ENCODE measurements around the gene USP4.

The USP4 gene

DNA sequence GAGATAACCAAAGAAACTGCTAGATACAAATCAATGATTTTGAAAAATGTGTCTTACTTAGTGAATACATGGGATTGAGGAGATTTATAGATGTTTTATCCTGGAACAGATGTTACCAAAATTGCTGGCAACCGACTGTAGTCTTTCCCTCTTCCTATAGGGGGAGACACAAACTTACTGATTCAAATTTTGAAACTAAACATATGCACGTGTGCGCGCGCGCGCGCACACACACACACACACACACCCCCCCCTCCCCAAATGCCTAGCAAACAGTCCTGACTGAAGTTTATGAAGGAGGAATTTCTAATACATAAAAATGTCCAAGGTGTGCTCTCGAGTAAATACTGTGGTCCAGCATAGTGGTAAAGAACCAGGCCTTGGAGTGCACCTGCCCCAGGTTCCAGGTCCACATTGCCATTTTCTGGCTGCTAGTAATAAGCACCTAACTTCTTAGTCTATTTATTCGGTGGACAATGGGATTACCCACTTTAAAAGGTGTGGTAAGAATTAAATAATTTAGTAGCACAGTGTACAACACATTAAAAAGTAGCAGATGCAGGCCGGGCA lies 44.3 kb downstream of the USP4 start:
- DNase-seq, result peak; percentile 14

DNA sequence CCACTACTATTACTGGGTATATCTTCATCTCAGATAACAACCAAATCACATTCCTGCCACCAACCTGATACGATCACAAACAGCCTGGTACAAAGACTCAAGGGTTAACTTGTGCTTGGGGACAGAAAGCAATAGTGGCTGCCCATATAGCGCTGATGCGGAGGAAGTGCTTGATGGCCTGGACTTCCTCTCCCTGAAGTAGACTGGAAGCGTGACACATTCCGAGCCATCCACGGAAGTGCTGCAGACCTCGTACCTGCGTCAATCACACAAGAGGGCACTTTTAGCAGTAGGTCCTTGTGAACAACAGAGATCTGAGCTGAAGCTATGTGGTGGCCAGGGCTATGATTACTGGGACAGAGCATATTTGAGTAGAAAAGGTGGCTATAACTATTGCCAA lies 45.5 kb downstream of the USP4 start:
- no peak for DNase-seq

DNA sequence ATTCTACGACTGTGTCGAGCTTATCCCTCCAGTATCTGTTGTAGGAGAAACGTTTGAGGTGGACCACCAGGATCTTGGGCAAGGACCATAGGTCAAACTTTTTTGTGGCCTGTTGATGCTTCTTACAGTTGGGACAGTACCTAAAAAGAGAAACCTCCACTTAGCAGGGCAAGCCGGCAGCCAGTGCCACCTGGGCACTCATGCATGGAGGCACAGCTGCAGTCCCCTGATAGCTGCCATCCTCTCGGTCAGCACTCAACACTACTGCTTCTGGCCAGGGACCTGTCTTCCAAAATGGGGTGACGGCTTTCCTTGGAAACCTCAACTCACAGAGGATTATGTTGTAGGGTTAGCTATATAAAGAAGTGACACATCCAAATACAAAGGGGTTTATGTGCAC lies 55.9 kb downstream of the USP4 start:
- DNase-seq, result no peak

DNA sequence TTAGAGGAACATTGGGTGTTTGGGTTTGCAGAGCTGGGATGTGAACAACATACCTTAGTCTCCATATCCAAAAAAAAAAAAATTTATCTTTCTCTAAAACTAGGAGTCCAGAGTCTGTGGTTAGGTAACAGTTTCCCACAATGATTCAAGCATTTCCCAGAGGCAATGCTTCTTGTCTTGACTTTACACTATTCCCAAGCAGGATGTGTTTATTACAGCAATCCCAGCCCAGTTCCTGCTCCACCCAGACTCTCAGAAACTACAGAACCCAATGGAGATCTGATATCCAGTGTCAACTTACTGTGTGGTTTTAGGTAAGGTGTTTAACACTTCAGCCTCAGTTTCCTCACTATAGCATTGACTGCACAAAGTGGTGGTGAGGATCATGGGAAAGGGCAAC lies 60.5 kb downstream of the USP4 start:
- no peak for DNase-seq

DNA sequence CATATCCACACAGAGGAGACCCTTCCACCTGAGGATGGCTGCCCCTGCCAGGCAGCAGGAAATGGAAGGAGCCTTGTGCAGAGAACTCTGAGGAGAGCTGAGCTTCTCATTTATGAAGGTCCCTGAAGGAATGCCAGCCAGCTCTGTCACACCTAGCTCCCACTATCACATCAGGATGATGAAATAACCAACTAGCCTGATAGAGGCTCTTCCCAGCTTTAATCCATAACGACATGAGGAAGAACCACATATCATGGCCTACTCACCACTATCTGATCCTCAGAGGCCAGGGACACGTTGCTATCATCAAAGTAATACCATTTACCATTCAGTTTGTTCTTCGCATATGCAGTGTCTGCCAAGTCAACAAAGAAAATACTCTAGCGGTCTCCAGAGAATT lies 61.3 kb downstream of the USP4 start:
- DNase-seq, result no peak

DNA sequence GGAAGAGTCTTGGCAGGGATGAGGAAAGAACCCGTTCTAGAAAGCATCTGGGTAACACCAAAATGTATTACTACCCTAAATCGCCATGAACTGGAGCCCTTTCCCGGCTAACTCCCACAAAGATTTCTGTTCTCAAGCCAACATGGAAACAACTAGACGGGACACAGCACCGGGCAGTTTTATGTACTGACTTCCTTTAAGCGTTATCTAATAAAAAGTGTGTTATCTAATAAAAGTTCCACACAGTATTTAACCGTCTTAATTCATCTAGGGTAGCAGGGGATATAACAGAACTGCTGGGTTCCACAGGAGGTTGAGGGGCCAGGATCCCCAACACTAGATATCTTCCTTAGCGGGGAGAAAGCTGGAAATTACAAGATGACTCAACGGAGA lies 62.5 kb downstream of the USP4 start:
- no peak for DNase-seq

DNA sequence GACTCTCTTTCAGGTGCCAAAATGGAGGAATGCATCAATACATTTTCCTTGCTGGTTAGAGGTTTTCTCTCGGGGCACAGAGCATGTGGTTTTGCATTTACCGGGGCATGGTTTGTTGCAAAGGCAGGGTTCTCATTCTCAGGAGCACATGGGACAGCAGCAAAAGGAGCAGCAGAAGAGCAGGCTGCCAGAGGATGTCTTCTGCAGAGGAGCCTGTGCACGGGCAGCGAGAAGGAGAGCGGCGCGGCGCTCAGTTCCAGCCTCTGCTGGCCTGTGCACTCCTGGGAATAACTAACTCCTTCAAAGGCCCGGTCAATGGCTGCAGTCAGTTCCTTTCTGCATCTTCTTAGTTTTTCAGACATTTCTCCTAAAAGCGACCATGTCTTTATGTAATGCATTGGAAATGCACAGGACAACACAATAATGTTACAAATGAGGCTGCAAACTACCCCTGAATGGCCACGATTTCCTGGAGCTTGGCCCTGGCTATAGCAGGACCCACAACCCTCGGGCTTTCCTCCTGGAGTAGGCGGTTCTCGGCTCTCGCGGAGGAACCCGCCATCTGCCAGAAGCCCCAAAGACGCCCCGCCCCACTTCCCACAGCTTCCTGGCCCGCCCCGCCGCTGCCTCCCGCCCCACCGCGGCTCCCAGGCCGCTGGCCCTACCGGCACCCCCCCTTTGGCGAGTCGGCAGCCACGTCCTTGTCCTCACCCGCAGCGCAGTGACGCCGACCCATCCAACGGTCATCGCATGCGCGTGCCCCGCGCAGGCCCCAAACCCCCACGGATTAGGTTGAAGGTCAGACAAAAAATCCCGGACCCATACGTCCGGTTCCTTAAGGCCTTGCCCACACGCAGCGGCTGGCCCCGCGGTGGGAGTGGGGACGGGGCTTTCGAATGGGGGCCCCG lies 63.1 kb downstream of the USP4 start, which contains the start of gene C3orf62:
Gene C3orf62 (minus strand): TSS at position 758 of the 908 bp plus-strand sequence. CDS start 360 bp downstream, at position 398.
- DNase-seq, result peak; percentile 64

DNA sequence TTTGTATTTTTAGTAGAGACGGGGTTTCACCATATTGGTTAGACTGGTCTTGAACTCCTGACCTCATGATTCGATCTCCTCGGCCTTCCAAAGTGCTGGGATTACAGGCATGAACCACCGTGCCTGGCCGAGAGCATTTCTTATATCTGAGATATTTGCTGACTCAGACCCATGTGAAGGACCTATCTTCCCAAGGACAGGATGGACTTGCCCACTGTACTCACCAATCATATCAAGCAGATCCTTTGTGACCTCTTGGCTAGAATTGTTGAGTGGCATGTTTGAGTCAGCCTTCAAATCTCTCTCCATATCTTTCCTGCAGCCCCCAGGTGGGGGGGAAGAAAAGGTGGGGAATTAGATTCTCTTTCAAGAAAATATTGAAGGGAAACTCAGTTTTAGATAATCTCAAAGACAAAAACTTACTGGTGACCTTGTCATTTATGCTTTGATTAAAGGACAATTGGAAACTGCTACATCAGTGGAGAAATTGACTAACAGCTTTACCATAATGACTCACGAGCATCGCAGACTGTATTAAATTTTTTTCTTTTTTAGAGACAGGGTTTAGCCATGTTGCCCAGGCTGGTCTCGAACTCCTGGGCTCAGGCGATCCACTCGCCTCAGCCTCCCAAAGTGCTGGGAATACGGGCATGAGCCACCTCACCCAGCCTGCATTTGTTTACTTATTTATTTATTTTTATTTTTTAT lies 65.9 kb downstream of the USP4 start:
- no peak for DNase-seq

DNA sequence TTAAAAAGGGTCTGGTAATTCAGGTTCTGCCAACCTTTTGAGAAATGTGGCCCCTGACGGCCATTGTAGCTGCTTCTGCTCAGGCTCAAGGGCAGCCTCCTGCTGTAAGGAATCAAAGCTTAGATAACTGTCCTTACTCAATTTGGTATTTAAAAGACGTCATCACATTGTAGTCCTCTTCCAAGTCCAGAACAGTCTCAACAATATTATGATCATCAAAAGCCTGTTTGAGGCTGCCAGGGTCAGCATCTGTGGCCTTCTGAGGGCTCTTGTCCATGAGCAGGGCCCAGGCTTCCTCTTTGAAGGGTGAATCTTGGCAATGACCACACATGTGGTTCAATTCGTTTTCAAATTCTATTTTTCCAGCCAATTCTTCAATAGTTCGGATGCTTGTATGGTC lies 68.8 kb downstream of the USP4 start:
- no peak for DNase-seq

DNA sequence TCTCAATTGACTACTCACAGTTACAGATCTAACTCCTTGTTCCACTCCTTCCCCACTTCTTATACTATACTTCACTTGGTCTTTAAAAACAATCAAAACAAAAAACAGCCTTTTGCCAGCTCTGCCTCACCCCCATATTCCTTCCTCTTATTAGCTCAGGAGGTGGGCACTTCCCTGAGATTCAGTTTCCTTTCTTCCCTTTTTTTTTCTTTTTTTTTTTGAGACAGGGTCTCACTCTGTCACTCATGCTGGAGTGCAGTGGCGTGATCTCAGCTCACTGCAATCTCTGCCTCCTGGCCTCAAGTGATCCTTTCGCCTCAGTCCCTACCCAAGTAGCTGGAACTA lies 69.7 kb downstream of the USP4 start:
- DNase-seq, result no peak

DNA sequence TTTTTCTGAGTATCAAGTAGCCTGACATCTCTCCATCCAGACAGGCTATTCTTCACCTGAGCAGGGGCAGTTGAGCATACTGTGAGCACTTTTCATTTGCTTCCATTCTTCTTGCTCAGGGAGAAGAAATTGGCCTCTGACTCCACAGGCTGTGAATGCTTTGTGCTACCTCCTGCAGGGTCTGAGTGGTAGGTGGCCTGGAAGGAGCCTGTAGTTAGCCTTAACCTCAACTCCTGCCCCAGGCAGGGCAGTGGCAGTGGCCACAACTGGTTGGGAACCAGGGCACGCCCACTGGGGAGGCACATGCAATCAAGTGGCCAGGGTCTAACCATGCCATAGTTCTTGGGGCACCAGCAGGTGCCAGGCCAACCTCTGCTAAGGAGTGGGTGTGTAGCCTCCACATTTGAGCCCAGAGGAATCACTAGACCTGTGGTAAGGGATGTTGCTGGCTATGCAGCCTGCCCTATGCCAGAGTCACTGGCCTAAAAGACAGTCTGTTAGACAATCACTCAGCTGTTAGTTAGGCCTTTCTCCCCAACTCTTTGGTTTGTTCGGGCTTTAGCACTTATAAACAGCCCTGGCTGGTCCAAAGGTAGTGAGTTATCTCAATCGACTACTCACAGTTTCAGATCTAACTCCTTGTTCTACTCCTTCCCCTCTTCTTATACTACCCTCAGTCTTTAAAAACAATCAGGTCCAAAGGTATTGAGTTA lies 70.3 kb downstream of the USP4 start:
- DNase-seq, result no peak

DNA sequence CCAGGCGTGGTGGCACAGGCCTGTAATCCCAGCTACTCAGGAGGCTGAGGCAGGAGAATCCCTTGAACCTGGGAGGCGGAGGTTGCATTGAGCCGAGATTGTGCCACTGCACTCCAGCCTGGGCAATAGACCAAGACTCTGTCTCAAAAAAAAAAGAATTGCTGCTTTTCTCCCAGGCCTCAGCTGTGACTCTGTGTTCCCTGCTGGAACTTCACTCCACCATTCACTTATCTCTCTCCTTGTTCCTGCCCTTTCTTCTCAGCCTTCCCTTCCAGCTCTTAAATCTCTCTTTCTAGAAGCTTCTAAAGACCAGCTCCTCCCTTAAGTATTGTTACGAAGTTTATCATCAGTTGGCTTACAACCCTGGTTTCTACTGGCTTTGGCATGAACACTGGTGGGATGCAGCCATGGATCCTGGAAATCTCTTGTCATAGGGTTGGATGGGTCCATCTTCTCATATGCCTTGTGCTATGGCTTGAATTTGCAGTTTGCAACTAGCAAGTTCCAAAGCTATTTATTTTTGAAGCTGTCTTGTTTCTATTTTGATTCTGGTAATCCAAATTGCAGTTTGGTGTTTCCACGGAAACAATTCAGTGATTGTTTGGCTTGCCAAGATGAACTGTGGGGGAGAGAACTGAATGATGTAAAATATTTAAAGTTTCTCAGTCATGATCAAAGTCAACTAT lies 73.3 kb downstream of the USP4 start:
- no peak for DNase-seq

DNA sequence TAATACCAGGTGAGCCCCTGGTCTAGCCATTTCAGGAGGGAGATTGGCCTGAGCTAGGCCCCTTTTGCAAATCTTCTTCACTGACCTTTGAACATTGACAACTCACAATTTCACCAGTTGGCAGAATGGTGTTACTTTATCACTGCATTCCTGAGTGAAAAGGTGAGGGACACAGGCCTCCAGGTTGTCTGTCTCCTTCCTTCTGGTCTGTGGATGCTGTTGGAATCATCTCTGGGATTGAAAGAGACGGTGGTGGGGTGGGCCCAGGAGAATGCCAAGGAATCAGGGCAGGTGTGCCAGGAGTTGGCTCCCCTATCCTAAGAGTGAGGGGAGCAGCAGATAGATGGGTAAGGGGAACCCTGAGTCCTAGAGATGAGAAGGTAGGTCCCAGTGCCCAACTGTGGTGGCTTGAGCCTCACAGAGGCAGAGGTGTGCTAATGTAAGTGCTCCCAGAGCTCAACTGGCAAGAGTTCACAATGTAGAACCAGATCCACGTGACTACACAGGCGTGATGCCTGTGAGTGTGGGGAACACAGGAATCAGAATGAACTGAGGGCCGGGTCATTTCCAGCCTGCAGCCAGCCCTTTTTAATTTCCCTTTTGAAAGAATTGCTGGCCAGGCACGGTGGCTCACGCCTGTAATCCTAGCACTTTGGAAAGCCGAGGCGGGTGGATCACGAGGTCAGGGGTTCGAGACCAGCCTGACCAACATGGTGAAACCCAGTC lies 74.0 kb downstream of the USP4 start:
- no peak for DNase-seq

DNA sequence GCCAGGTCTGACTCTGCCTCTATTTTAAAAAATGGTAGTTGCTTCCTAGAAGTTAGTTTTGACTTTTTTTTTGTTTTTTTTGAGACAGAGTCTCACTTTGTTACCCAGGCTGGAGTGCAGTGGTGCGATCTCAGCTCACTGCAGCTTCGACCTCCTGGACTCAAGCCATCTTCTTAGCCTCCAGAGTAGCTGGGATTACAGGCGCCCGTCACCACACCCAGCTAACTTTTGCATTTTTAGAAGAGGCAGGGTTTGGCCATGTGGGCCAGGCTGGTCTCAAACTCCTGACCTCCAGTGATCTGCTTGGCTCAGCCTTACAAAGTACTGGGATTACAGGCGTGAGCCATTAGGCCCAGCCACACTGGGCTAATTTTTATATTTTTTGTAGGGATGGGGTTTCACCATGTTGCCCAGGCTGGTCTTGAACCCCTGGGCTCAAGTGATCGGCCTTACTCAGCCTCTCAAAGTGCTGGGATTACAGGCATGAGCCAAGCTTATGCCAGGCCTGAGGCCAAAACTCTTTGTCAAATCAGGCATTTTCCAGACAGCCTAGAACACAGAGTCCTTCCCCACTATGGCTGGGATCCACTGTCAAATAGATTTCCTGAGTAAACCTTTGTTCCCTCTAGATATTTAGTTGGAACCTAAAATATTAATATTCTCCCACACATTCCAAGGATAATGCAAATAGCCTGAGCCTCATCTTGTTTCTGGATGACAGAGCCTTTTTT lies 76.5 kb downstream of the USP4 start:
- DNase-seq, result no peak

DNA sequence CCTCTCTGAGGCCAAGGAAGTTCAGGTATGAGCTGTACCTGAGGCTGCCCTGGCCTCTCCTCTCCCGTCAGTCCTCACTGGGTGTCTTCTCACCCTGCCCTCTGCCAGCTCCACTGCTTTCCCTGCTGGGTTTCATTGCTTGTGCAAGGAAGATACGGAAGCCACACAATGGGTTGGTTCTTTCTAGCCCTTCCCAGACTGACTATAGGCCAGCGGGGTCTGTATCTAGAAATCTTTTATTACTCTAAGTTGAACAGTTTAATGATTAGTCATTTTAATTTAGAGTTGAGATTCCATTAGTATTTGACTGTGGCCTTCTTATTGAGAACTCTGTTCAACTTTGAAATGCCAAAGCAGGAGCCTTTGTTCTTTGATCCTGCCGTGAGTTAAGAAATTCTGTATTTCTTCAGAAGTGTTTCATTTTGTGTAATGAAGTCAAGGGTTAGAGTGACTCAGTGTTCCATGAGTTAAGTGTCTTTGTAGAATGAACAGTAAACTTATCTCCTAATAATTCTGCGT lies 79.0 kb downstream of the USP4 start:
- DNase-seq, result no peak

DNA sequence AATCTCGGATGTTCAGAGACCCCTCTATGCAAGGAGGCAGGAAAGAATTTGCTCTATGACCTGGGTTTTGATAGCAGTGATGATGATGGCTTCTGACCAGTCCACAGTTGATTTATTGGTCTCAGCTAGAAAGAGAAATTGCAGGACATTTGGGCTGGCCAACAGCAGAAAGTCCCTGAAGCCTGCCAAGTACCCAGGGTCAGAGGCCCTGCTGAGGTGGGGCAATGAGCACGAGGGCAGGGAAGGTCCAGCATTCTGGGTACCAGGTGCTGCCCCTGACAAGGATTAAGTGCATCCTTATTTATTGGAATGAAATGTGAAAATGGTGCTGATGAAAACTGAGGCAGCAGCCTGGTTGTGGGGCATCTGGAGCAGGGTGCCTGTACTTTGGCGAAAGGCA lies 82.7 kb downstream of the USP4 start:
- DNase-seq, result no peak

DNA sequence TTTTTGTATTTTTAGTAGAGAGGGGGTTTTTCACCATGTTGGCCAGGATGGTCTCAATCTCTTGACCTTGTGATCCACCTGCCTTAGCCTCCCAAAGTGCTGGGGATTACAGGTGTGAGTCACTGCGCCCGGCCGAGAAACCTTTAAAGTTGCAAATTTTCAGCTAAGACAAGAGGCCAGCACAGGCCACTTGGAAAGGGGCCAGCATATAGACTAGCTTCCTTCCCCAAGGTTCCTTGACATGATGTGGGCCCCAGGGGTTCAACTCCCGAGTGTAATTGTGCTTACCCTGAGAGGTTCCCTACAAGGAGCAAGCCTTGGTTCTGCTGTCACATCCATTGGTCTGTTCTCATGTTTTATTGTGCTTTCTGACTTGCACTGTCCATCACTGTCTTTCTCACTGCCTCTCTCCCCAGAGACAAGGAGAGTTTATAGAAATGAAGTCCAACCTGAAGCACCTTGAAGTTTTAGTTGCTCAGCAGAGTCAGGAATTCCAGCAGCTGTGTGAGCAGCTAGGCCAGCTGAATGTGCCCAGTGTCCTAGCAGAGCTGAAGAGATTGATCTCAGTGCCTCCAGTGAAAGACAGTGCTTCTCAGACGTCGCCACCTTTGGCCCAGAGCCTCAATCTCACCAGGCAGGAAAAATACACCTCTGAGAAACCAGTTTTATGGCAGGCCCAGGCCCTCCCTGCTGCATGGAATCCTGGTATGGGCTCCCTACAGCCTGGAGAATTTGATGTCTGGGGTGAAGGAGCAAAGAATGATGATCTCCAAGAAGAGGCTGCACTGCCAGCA lies 83.9 kb downstream of the USP4 start:
- DNase-seq, result no peak

DNA sequence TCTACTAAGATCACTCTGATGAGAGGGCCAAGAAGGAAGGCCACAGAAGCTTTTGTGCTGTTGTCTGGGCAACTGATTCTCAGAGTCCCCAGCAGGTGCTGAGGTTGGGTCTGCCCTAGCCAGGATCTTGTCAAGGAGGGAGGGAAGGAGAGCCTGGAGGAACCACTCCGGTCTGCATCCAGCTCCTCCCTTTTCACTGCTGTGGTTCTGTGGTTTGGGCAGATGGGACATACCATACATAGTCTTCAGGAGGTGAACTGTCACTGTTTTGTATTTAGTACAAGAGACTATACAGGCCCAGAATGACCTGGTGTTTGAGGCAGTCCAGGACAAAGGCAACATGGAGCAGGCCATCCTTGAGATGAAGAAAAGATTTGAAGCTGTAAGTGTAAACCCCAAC lies 84.7 kb downstream of the USP4 start:
- no peak for DNase-seq

DNA sequence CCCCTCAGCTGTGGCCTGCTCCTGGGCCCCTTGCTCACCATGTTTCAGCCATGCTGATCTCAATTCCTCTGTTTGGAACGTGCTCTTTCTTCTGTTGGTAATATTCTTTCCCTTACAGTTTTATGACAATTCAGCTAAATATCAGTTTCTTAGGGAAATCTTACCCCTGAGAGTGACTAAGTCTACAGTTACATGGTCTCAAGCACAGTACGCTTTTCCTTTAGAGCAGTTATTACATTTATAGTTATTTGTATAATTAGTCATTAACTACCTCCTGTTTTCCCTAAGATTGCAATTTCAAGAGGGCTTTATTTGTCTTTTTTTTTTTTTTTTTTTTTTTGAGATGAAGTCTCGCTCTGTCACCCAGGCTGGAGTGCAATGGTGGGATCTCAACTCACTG lies 86.3 kb downstream of the USP4 start:
- DNase-seq, result no peak

DNA sequence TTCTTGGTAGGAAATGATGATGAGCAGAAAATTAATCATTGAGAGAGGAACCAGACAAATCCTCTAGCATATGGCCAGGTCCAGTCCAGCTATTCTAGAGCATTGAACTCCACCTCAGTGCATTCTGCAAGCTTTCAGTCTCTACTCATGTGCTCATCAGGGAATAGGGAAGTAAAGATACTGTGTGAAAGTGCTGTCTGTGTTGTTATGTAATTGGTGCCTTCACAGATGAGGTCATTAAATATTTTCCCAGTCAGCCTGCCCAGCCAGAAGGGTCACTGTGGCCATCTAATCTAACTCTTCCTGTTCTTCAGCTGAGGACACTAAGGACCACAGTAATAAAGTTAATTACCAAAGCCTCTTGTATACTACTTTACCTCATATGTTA lies 91.0 kb downstream of the USP4 start:
- DNase-seq, result peak; percentile 31
